Colonic mucosa (tissue), 4 donors: ENCODE results near the gene APBA3. TPM values are rescaled to one million over a fixed set of nuclear protein-coding genes. Genes with fewer than 3 reads are reported as not detected.

ENCODE experiments used
- DNase-seq: peaks from one replicate; pipeline ENCODE4 v3.0.0-alpha.2; 2020
- H3K27ac ChIP-seq: fragments of 200-600 bp; one replicate; pipeline ENCODE4 v1.8.0; 2021
- H3K27me3 ChIP-seq: fragments of 200-600 bp; one replicate; pipeline ENCODE4 v1.8.0; 2021
- H3K36me3 ChIP-seq: fragments of 200-600 bp; one replicate; pipeline ENCODE4 v1.8.0; 2021
- H3K4me1 ChIP-seq: fragments of 200-600 bp; one replicate; pipeline ENCODE4 v1.8.0; 2021; ENCODE audit warnings: mild to moderate bottlenecking
- H3K4me3 ChIP-seq: fragments of 200-600 bp; one replicate; pipeline ENCODE4 v1.8.0; 2021
- H3K9ac ChIP-seq, 2 donors: one replicate each; pipeline ENCODE4 v1.7.0; 2013; ENCODE audit warnings: control low read depth in 2 of 2, low read depth in 2 of 2, low read length in 2 of 2
- H3K9me3 ChIP-seq: fragments of 200-600 bp; one replicate; pipeline ENCODE4 v1.8.0; 2021
- CTCF ChIP-seq: fragments of 200-600 bp; IDR thresholded peaks from one replicate; pipeline ENCODE4 v1.8.0; 2022; ENCODE audit warnings: antibody characterized with exemption, mild to moderate bottlenecking
- intact Hi-C: fragments of 100-400 bp; cut with DNase I; formaldehyde crosslinking; loops from one replicate; pipeline ENCODE4 v1.14.1; 2022
- total RNA-seq, 2 donors: library from RNA; stranded (reverse); fragmentation: NEBNext Ultra II Directional in 1 of 2; extraction: Animal tissue kit (Norgen Biotek cat#: 25700) in 1 of 2; gene quantifications; one replicate each; pipeline ENCODE4 v1.2.1, GENCODE V29; 2021
- donor health status: healthy.
- donor health status: DM: no; HTN: no; CAD: no.
- donor health status: DM: no; HTN: no; CAD: no.

Gene APBA3
- total RNA-seq, 2 donors from 2014 or later = 21.0 to 29.3 TPM

- intact Hi-C loops = no loop called here
- Histone ChIP-seq H3K4me1 (no peaks in the 10 kb centered on the region), H3K27ac (no peak overlapping the region), H3K36me3 (no peaks in the 10 kb centered on the region), H3K9ac (no peak overlapping the region), H3K9me3 (no peaks in the 10 kb centered on the region), H3K27me3 (peaks cover 7% of the 10 kb centered on the region), H3K4me3 (no peak overlapping the region)
- TF ChIP-seq CTCF = no peak
- no peak for DNase-seq
Observed at GRCh38 chr19:3782903-3783302, 21.4 kb upstream of the APBA3 start.

GRCh38 chr19:3782330-3782729 is 20.8 kb upstream of the APBA3 start:
- intact Hi-C loops = no loop called here
- H3K27me3 ChIP-seq = peaks cover 7% of the 10 kb centered on the region
- H3K36me3 ChIP-seq = no peaks in the 10 kb centered on the region

DNA sequence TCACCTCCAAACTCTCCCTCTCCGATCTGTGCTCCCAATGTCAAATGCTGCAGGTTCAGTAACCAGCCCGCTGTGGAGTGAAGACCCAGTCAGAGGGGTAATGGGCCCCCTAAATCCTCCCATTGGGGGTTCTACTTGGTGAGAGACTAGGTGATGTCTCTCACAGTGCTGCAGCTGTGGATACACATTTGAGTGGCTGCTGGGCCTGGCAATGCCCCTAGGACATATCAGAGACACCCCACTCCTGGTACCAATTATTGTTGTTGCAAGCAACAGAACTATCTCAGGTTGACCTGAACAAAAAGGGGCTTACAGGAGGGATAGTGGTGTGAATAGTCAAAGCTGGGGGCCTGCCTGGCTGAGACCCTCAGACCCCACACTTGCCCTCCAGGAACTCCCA is 20.1 kb upstream of the APBA3 start:
- Histone ChIP-seq H3K9ac (no peak overlapping the region), H3K9me3 (no peaks in the 10 kb centered on the region), H3K4me3 (no peak overlapping the region), H3K4me1 (no peaks in the 10 kb centered on the region), H3K27me3 (peaks cover 7% of the 10 kb centered on the region), H3K36me3 (no peaks in the 10 kb centered on the region), H3K27ac (no peak overlapping the region)
- intact Hi-C loops = no loop called here
- no peak for TF ChIP-seq CTCF
- DNase-seq = no peak

More at GRCh38 chr19:3782330-3782729, 20.8 kb upstream of the APBA3 start:
- no peak for DNase-seq
- TF ChIP-seq CTCF = no peak
- Histone ChIP-seq H3K4me3 (no peak overlapping the region), H3K9me3 (no peaks in the 10 kb centered on the region), H3K9ac (no peak overlapping the region), H3K4me1 (no peaks in the 10 kb centered on the region), H3K27ac (no peak overlapping the region)

DNA sequence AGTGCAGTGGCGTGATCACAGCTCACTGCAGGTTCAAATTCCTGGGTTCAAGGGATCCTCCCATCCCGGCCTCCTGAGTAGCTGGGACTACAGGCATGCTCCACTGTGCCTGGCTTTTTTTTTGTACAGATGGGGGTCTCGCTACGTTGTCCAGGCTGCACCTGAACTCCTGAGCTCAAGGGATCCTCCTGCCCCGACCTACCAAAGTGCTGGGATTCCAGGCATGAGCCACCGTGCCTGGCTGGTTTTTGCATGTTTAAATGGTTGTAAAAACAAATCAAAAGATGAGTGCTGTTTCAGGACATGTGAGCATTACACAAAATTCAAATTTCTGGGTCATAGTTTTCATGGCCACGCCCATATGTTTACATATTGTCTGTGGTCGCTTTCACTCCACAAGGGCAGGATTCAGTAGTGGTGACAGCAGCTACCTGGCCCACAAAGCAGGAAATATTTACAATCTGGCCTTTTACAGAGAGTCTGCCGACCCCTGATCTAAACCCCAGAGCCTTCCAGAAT is 19.4 kb upstream of the APBA3 start:
- H3K27me3 ChIP-seq = peaks cover 4% of the 10 kb centered on the region

GRCh38 chr19:3778899-3779723 is 17.6 kb upstream of the APBA3 start:
- H3K9me3 ChIP-seq = no peaks in the 10 kb centered on the region
- TF ChIP-seq CTCF = no peak
- DNase-seq = no peak
- H3K4me3 ChIP-seq = no peak overlapping the region
- intact Hi-C loops = no loop called here
- no peak overlapping the region for H3K27ac ChIP-seq
- H3K27me3 ChIP-seq = no peaks in the 10 kb centered on the region
- H3K4me1 ChIP-seq = no peaks in the 10 kb centered on the region
- no peak overlapping the region for H3K9ac ChIP-seq
- H3K36me3 ChIP-seq = no peaks in the 10 kb centered on the region

More for the DNA sequence above, 19.4 kb upstream of the APBA3 start:
- H3K4me3 ChIP-seq = no peak overlapping the region
- H3K36me3 ChIP-seq = no peaks in the 10 kb centered on the region
- H3K9ac ChIP-seq = no peak overlapping the region
- TF ChIP-seq CTCF = no peak
- no peak for DNase-seq
- no peaks in the 10 kb centered on the region for H3K9me3 ChIP-seq
- intact Hi-C loops = no loop called here
- no peaks in the 10 kb centered on the region for H3K4me1 ChIP-seq
- no peak overlapping the region for H3K27ac ChIP-seq
